ENCODE measurements around the gene PPP1R36.

PPP1R36 gene

DNA sequence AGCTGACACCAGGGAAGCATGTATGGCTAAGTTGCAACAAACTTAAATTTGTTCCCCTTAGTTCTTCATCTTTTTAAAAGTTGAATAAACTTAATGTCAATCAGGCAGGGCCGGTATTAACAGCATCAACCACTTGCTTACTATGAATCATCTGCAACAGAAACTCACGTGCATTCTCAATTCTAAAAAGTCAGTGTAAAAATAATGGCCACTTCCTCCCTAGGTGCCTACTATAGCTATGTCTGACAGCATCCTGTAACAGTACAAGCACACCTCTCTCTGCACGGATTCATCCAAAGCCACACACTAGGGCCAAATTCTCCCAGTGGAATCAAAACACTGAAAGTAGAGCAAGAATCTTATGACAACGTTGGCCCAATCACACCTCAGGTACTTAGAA is 48.6 kb downstream of the PPP1R36 start:
- no peak for TF ChIP-seq CTCF (IDR thresholded peaks at IDR 0.05; ENCODE audit: low read depth, low read length, missing control alignments)
- no peak for DNase-seq (ENCODE audit: low read depth)

DNA sequence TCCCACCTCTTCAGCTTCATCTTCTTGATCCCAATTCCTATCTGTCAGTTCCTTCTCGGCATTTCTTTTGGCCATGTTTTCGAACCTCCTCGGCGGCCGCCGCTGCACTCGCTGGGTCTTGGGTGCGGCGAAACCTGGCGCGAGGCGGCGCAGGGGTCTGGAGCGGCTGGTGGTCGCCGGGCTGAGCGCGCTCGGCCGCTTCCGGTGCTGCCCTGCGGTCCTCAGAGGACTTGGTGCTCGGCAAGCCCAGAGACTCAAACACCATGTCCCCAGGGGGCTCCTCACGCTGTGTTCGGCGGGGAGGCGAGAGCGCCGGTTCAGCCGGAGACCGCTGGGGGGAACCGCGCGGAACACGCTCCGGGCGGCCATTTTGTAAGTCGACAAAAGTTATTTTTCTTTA is 51.8 kb downstream of the PPP1R36 start:
- no peak for TF ChIP-seq CTCF (IDR thresholded peaks at IDR 0.05; ENCODE audit: low read depth, low read length, missing control alignments)
- H3K4me3 ChIP-seq (ENCODE audit: low read depth, low read length): peak overlapping the region; percentile 16
- DNase-seq (ENCODE audit: low read depth): no peak

More for the DNA sequence above, 48.6 kb downstream of the PPP1R36 start:
- no peak overlapping the region for H3K4me3 ChIP-seq (ENCODE audit: low read depth, low read length)
- in situ Hi-C loops (cut with HindIII; ENCODE audit: low sequenced_read_pairs): no loop called here

GRCh38 chr14:64602826-64603225 is 53.1 kb downstream of the PPP1R36 start:
- in situ Hi-C loops (cut with HindIII; ENCODE audit: low sequenced_read_pairs): no loop called here
- DNase-seq (ENCODE audit: low read depth): no peak
- H3K4me3 ChIP-seq (ENCODE audit: low read depth, low read length): no peak overlapping the region
- TF ChIP-seq CTCF (IDR thresholded peaks at IDR 0.05; ENCODE audit: low read depth, low read length, missing control alignments): no peak

More for the DNA sequence above, 51.8 kb downstream of the PPP1R36 start:
- in situ Hi-C loops (cut with HindIII; ENCODE audit: low sequenced_read_pairs): no loop called here

- no peak for TF ChIP-seq CTCF (IDR thresholded peaks at IDR 0.05; ENCODE audit: low read depth, low read length, missing control alignments)
- H3K4me3 ChIP-seq (ENCODE audit: low read depth, low read length): no peak overlapping the region
- no peak for DNase-seq (ENCODE audit: low read depth)
- in situ Hi-C loops (cut with HindIII; ENCODE audit: low sequenced_read_pairs): no loop called here
Observed at GRCh38 chr14:64604001-64604400, 54.2 kb downstream of the PPP1R36 start.

DNA sequence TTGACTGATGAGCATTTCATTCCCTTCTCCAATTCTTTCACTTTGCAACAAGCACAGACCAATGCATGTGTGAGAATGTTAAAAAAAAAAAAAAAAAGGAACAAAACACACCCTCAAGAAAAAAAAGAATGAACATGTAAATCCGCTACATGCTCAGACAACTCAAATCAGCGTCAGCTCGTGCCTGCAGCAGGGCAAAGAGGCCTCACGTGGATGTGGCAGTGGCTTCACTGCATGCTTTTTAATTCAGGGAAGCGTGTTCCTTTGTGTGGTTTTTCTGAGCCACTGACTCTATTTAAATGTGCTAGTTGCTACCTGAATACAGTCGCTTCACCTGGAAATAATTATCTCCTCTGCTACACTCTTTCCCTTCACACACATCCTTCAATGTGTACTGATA is 55.1 kb downstream of the PPP1R36 start:
- TF ChIP-seq CTCF (IDR thresholded peaks at IDR 0.05; ENCODE audit: low read depth, low read length, missing control alignments): no peak
- no peak for DNase-seq (ENCODE audit: low read depth)
- in situ Hi-C loops (cut with HindIII; ENCODE audit: low sequenced_read_pairs): no loop called here
- no peak overlapping the region for H3K4me3 ChIP-seq (ENCODE audit: low read depth, low read length)

GRCh38 chr14:64605926-64606685 is 56.3 kb downstream of the PPP1R36 start:
- in situ Hi-C loops (cut with HindIII; ENCODE audit: low sequenced_read_pairs): no loop called here
- no peak for DNase-seq (ENCODE audit: low read depth)
- no peak overlapping the region for H3K4me3 ChIP-seq (ENCODE audit: low read depth, low read length)
- TF ChIP-seq CTCF (IDR thresholded peaks at IDR 0.05; ENCODE audit: low read depth, low read length, missing control alignments): no peak
